Endothelial cell of umbilical vein (primary cell): ENCODE measurements around the gene PUS1. TPM values are rescaled to one million over a fixed set of nuclear protein-coding genes. Genes with fewer than 3 reads are reported as not detected.

Experiments
- BruUV-seq: library from RNA; stranded (reverse); fragments of 400-500 nt; replicated peaks from 2 replicates; lab custom pipeline; 2021; lab: Mats Ljungman, UMichigan
- CTCF ChIA-PET: fragments of 300-600, 350-600 bp; sonication (Branson Sonifier 250); formaldehyde crosslinking; loops from one replicate; lab custom pipeline; 2021; ENCODE audit warnings: antibody characterized with exemption, inconsistent platforms; lab: Charles Lee
- POLR2A ChIA-PET: fragments of 300-600, 350-600 bp; sonication (Branson Sonifier 250); formaldehyde crosslinking; loops from one replicate; lab custom pipeline; 2021; ENCODE audit warnings: antibody characterized with exemption, inconsistent platforms; lab: Charles Lee
- DNase-seq: peaks from one replicate; pipeline ENCODE4 v3.0.0-alpha.2; 2011; ENCODE audit warnings: low read depth, low spot score
- FAIRE-seq: peaks from 2 replicates; lab custom pipeline; 2011; peaks lifted over from hg19 to GRCh38; lab: Jason Lieb, UNC
- H2AFZ ChIP-seq: 2 replicates; pipeline ENCODE4 v1.6.0; 2012; ENCODE audit warnings: low read depth, low read length, control low read depth, inconsistent platforms
- H3K27ac ChIP-seq: 2 replicates; pipeline ENCODE4 v1.5.1; 2011; ENCODE audit warnings: low read depth, mild to moderate bottlenecking, control low read depth, low read length, moderate library complexity; ENCODE audit not compliant: insufficient read depth
- H3K27me3 ChIP-seq, 2 experiments: 2 replicates each; pipeline versions ENCODE4 v1.6.0 to v1.6.1; 2011; ENCODE audit warnings: low read length in 2 of 2, mixed read lengths in 1 of 2; ENCODE audit not compliant: control insufficient read depth in 2 of 2, insufficient read depth in 2 of 2
- H3K36me3 ChIP-seq, 2 experiments: 2 replicates in 1 of 2; 3 replicates in 1 of 2; pipeline ENCODE4 v1.5.1; 2011; ENCODE audit warnings: low read length in 2 of 2, mild to moderate bottlenecking in 1 of 2, moderate library complexity in 1 of 2; ENCODE audit not compliant: control insufficient read depth in 2 of 2, insufficient read depth in 2 of 2; ENCODE audit errors: extremely low read depth in 1 of 2
- H3K4me1 ChIP-seq: 3 replicates; pipeline ENCODE4 v1.5.1; 2011; ENCODE audit warnings: mild to moderate bottlenecking, low read length; ENCODE audit not compliant: control insufficient read depth, insufficient read depth; ENCODE audit errors: extremely low read depth
- H3K4me2 ChIP-seq: 2 replicates; pipeline ENCODE4 v1.6.1; 2011; ENCODE audit warnings: low read length, control low read depth, mixed read lengths; ENCODE audit not compliant: insufficient read depth
- H3K4me3 ChIP-seq, 3 experiments: fragments of 200-600 bp in 1 of 3; sonication (generic), shearing (Covaris generic) in 1 of 3; replicated peaks in 1 of 3; 2 replicates each; pipeline ENCODE4 v1.5.1; 2011 to 2016; ENCODE audit warnings: control low read depth in 3 of 3, low read length in 3 of 3, mild to moderate bottlenecking in 2 of 3, inconsistent platforms in 1 of 3, low read depth in 1 of 3, moderate library complexity in 1 of 3; ENCODE audit not compliant: insufficient read depth in 1 of 3
- H3K79me2 ChIP-seq: 2 replicates; pipeline ENCODE4 v1.6.0; 2012; ENCODE audit warnings: low read length, inconsistent platforms; ENCODE audit not compliant: control insufficient read depth, insufficient read depth
- H3K9ac ChIP-seq: replicated peaks from 2 replicates; pipeline ENCODE3; 2011; ENCODE audit warnings: low read length, control low read depth; ENCODE audit not compliant: insufficient read depth; ENCODE audit errors: extremely low read depth
- H3K9me1 ChIP-seq: replicated peaks from 3 replicates; pipeline ENCODE4 v1.6.0; 2011; ENCODE audit warnings: mild to moderate bottlenecking, low read length; ENCODE audit not compliant: control insufficient read depth, insufficient read depth; ENCODE audit errors: extremely low read depth
- H3K9me3 ChIP-seq: replicated peaks from 2 replicates; pipeline ENCODE4 v1.5.1; 2012; ENCODE audit warnings: low read length, inconsistent platforms; ENCODE audit not compliant: control insufficient read depth, insufficient read depth
- H4K20me1 ChIP-seq: replicated peaks from 2 replicates; pipeline ENCODE3; 2011; ENCODE audit warnings: mild to moderate bottlenecking, low read length; ENCODE audit not compliant: control insufficient read depth, insufficient read depth; ENCODE audit errors: extremely low read depth
- CTCF ChIP-seq, 2 donors: IDR thresholded peaks; 1 replicate in 1 of 2; 2 replicates in 1 of 2; pipeline ENCODE4 v1.5.1; 2011; ENCODE audit warnings: low read length in 2 of 2, mild to moderate bottlenecking in 2 of 2, moderate library complexity in 2 of 2, control low read depth in 1 of 2, inconsistent platforms in 1 of 2, low read depth in 1 of 2; ENCODE audit not compliant: insufficient read depth in 1 of 2; ENCODE audit errors: extremely low read depth in 1 of 2
- EZH2 ChIP-seq: IDR thresholded peaks from 2 replicates; pipeline ENCODE4 v1.6.1; 2012; ENCODE audit warnings: borderline replicate concordance, low read depth, mild to moderate bottlenecking, moderate library complexity, low read length, inconsistent platforms; ENCODE audit not compliant: severe bottlenecking
- FOS ChIP-seq: IDR thresholded peaks from 2 replicates; pipeline ENCODE4 v1.6.1; 2011; ENCODE audit warnings: mild to moderate bottlenecking, low read length, moderate library complexity, borderline replicate concordance; ENCODE audit not compliant: insufficient read depth
- GATA2 ChIP-seq: IDR thresholded peaks from 2 replicates; pipeline ENCODE4 v1.7.0; 2011; ENCODE audit warnings: low read depth, mild to moderate bottlenecking, moderate library complexity, mixed read lengths, low read length; ENCODE audit not compliant: insufficient read length, insufficient read depth
- JUN ChIP-seq: IDR thresholded peaks from 2 replicates; pipeline ENCODE4 v1.6.1; 2011; ENCODE audit warnings: borderline replicate concordance, low read depth; ENCODE audit not compliant: insufficient read length, insufficient read depth
- MYC ChIP-seq: IDR thresholded peaks from one replicate; pipeline ENCODE4 v1.6.1; 2011; ENCODE audit warnings: mild to moderate bottlenecking, low read depth, low read length
- POLR2AphosphoS5 ChIP-seq: IDR thresholded peaks from 2 replicates; pipeline ENCODE4 v1.6.1; 2012; ENCODE audit warnings: low read depth, mild to moderate bottlenecking, control low read depth, low read length, moderate library complexity; ENCODE audit not compliant: insufficient read depth
- dilution Hi-C: fragments of 300-500 bp; cut with MboI; formaldehyde crosslinking; loops from one replicate; pipeline ENCODE4 v1.15.0; 2019; ENCODE audit warnings: low sequenced_read_pairs; ENCODE audit not compliant: extremely low pct_ligation_motif_present
- intact Hi-C: fragments of 100-400 bp; cut with micrococcal nuclease; formaldehyde crosslinking; loops from one replicate; pipeline ENCODE4 v1.10.0; 2022
- polyA plus RNA-seq, 4 experiments: library from polyadenylated mRNA; depleted of rRNA in 3 of 4; stranded (reverse) in 3 of 4; unstranded in 1 of 4; fragments of >200 nt; gene quantifications; 2 replicates each; pipeline versions ENCODE4 v1.2.1 to v1.2.3, GENCODE V29; 2011 to 2012; ENCODE audit warnings: missing spikeins in 1 of 4
- total RNA-seq: library from RNA; stranded (reverse); gene quantifications from 2 replicates; pipeline ENCODE4 v1.2.3, GENCODE V29; 2021

The PUS1 gene
- total and polyA plus RNA-seq, 2 donors (not counting 3 experiments of a cell fraction or from before 2014, with no cell fraction given): 33.9 to 52.2 TPM

DNA sequence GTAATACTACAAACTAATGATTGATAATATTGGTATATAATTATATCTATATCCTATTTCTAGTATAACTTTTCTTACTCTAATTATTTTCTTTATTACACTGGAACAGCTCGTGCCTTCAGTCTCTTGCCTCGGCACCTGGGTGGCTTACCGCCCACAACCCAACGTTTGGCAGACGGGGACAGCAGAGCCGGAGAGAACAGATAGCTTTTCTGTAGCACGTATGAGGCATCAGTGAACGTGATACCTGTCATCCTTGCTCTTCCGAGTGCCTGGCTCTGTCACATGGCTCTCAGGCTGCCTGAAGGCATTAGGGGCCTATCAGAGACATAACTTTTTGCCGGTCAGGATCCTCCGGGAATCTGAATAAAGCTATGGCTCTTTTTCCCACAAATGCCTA is 5.5 kb downstream of the PUS1 start:
- no peak for DNase-seq
- TF ChIP-seq MYC (no peak), CTCF (IDR thresholded peaks at IDR 0.05; ENCODE audit: extremely low read depth in 1 of 2, insufficient read depth in 1 of 2, low read depth in 1 of 2, low read length in 2 of 2) (no peak), JUN (no peak), EZH2 (no peak), POLR2AphosphoS5 (no peak), GATA2 (no peak), FOS (no peak)
- BruUV-seq: no TSS peak
- Histone ChIP-seq H4K20me1 (no peaks in the 10 kb centered on the region), H3K9me1 (no peaks in the 10 kb centered on the region), H3K27me3 (no peaks in the 10 kb centered on the region), H2AFZ (no peak overlapping the region), H3K27ac (no peak overlapping the region), H3K4me1 (peaks cover 6% of the 10 kb centered on the region), H3K9ac (no peak overlapping the region), H3K36me3 (peaks cover 13 to 27% of the 10 kb centered on the region in 2 experiments), H3K9me3 (no peaks in the 10 kb centered on the region), H3K4me2 (no peak overlapping the region), H3K79me2 (peaks cover 19% of the 10 kb centered on the region), H3K4me3 (no peak overlapping the region)
- ChIA-PET CTCF (no interaction called here), POLR2A (no interaction called here)
- no peak for FAIRE-seq
- intact Hi-C loops: no loop called here
- dilution Hi-C loops: no loop called here
